Liver (tissue), 9 donors: ENCODE results near the gene PAIP2B. TPM values are rescaled to one million over a fixed set of nuclear protein-coding genes. Genes with fewer than 3 reads are reported as not detected.

Source experiments
- DNase-seq: peaks from one replicate; pipeline ENCODE4 v3.0.0-alpha.2; 2017; ENCODE audit warnings: low spot score
- H3K27ac ChIP-seq, 2 donors: one replicate each; pipeline ENCODE4 v1.7.0; 2013; ENCODE audit warnings: inconsistent platforms in 2 of 2, low read length in 2 of 2, control low read depth in 1 of 2, low read depth in 1 of 2, mild to moderate bottlenecking in 1 of 2
- H3K27me3 ChIP-seq, 4 donors: one replicate each; pipeline versions ENCODE4 v1.6.1 to v1.7.0; 2013; ENCODE audit warnings: low read length in 3 of 4, inconsistent platforms in 1 of 4, mild to moderate bottlenecking in 1 of 4, moderate library complexity in 1 of 4; ENCODE audit not compliant: control insufficient read depth in 4 of 4, insufficient read depth in 4 of 4
- H3K36me3 ChIP-seq, 4 donors: one replicate each; pipeline versions ENCODE4 v1.6.1 to v1.7.0; 2013; ENCODE audit warnings: low read length in 3 of 4, mild to moderate bottlenecking in 3 of 4, low read depth in 1 of 4, moderate library complexity in 1 of 4; ENCODE audit not compliant: control insufficient read depth in 4 of 4, insufficient read depth in 3 of 4
- H3K4me1 ChIP-seq, 4 donors: one replicate each; pipeline versions ENCODE4 v1.6.1 to v1.7.0; 2013; ENCODE audit warnings: low read length in 3 of 4, mild to moderate bottlenecking in 3 of 4, moderate library complexity in 1 of 4; ENCODE audit not compliant: control insufficient read depth in 4 of 4, insufficient read depth in 4 of 4
- H3K4me3 ChIP-seq, 3 donors: one replicate each; pipeline versions ENCODE4 v1.6.1 to v1.7.0; 2013; ENCODE audit warnings: low read length in 3 of 3, control low read depth in 1 of 3, low read depth in 1 of 3, mild to moderate bottlenecking in 1 of 3
- H3K9ac ChIP-seq, 2 donors: one replicate each; pipeline ENCODE4 v1.7.0; 2013; ENCODE audit warnings: low read length in 2 of 2, mild to moderate bottlenecking in 2 of 2, moderate library complexity in 2 of 2, control low read depth in 1 of 2, low read depth in 1 of 2
- H3K9me3 ChIP-seq, 4 donors: one replicate each; pipeline versions ENCODE4 v1.6.1 to v1.7.0; 2013; ENCODE audit warnings: low read length in 3 of 4; ENCODE audit not compliant: control insufficient read depth in 4 of 4
- EGR1 ChIP-seq, 2 donors: IDR thresholded peaks; 2 replicates each; pipeline ENCODE4 v1.6.1; 2016 to 2018; ENCODE audit warnings: antibody characterized with exemption in 2 of 2, low read depth in 2 of 2
- FOXA1 ChIP-seq: IDR thresholded peaks from 2 replicates; pipeline ENCODE4 v1.6.1; 2016; ENCODE audit warnings: antibody characterized with exemption
- FOXA2 ChIP-seq: IDR thresholded peaks from 2 replicates; pipeline ENCODE4 v1.6.1; 2016; ENCODE audit warnings: antibody characterized with exemption
- GABPA ChIP-seq, 2 donors: IDR thresholded peaks in 1 of 2; conservative IDR thresholded peaks in 1 of 2; 2 replicates each; pipeline ENCODE4 v1.6.1; 2016; ENCODE audit warnings: antibody characterized with exemption in 2 of 2, mild to moderate bottlenecking in 1 of 2, moderate library complexity in 1 of 2
- HNF4A ChIP-seq, 2 donors: conservative IDR thresholded peaks; 2 replicates each; pipeline ENCODE4 v1.6.1; 2016; ENCODE audit warnings: antibody characterized with exemption in 2 of 2, mild to moderate bottlenecking in 2 of 2
- HNF4G ChIP-seq: IDR thresholded peaks from 2 replicates; pipeline ENCODE4 v1.6.1; 2016; ENCODE audit warnings: antibody characterized with exemption
- JUND ChIP-seq, 2 donors: IDR thresholded peaks; 2 replicates each; pipeline ENCODE4 v1.6.1; 2016; ENCODE audit warnings: antibody characterized with exemption in 2 of 2
- NR2F2 ChIP-seq: IDR thresholded peaks from 2 replicates; pipeline ENCODE4 v1.6.1; 2016; ENCODE audit warnings: antibody characterized with exemption
- RAD21 ChIP-seq, 2 donors: IDR thresholded peaks; 2 replicates each; pipeline ENCODE4 v1.6.1; 2016; ENCODE audit warnings: antibody characterized with exemption in 2 of 2, mild to moderate bottlenecking in 2 of 2
- RXRA ChIP-seq, 2 donors: IDR thresholded peaks; 2 replicates each; pipeline ENCODE4 v1.6.1; 2017 to 2018; ENCODE audit warnings: antibody characterized with exemption in 2 of 2, mild to moderate bottlenecking in 1 of 2
- SP1 ChIP-seq: IDR thresholded peaks from 2 replicates; pipeline ENCODE4 v1.6.1; 2018; ENCODE audit warnings: antibody characterized with exemption, mild to moderate bottlenecking
- TAF1 ChIP-seq: conservative IDR thresholded peaks from 2 replicates; pipeline ENCODE4 v1.6.1; 2016; ENCODE audit warnings: antibody characterized with exemption, mild to moderate bottlenecking
- YY1 ChIP-seq: IDR thresholded peaks from 2 replicates; pipeline ENCODE4 v1.6.1; 2016; ENCODE audit warnings: antibody characterized with exemption, mild to moderate bottlenecking
- WGBS: extraction: QIAGEN DNeasy Blood & Tissue Kit; methylation state at CpG from one replicate; pipeline ENCODE4 v1.1.7; 2013; 5-methylcytosine and 5-hydroxymethylcytosine counted together
- polyA plus RNA-seq, 2 donors: library from polyadenylated mRNA; stranded (reverse) in 1 of 2; unstranded in 1 of 2; fragments of 200-250 nt in 1 of 2; fragments of >200 nt in 1 of 2; fragmentation: Nextera tagmentation in 1 of 2; extraction: Ambion mirVana in 1 of 2; gene quantifications; one replicate each; pipeline versions ENCODE4 v1.2.1 to v1.2.3, GENCODE V29; 2013 to 2015
- total RNA-seq, 2 donors: library from RNA; depleted of rRNA; stranded (reverse); fragments of >200 nt; gene quantifications; one replicate each; pipeline ENCODE4 v1.2.3, GENCODE V29; 2014
- TF ChIP-seq, protein P1 (sequence below): IDR thresholded peaks from 2 replicates; pipeline ENCODE4 v1.6.1; 2016; ENCODE audit warnings: antibody characterized with exemption, mild to moderate bottlenecking
- TF ChIP-seq, protein P2 (sequence below): IDR thresholded peaks from 2 replicates; pipeline ENCODE4 v1.6.1; 2016; ENCODE audit warnings: antibody characterized with exemption
- TF ChIP-seq, protein P3 (sequence below): fragments of 150-350 bp; IDR thresholded peaks from 2 replicates; pipeline ENCODE4 v1.5.1; 2017; ENCODE audit warnings: improper control_type of control experiment, low read depth, low read length; ENCODE audit not compliant: missing input control
- TF ChIP-seq, protein P4 (sequence below): IDR thresholded peaks from 2 replicates; pipeline ENCODE4 v1.6.1; 2016; ENCODE audit warnings: antibody characterized with exemption
- TF ChIP-seq, protein P5 (sequence below): IDR thresholded peaks from 2 replicates; pipeline ENCODE4 v1.6.1; 2016; ENCODE audit warnings: antibody characterized with exemption
- donor health status: healthy.
- donor health status: healthy.
- donor health status: healthy.
- donor health status: healthy.
- donor health status: healthy.

Gene PAIP2B
- total and polyA plus RNA-seq, 4 donors, result 4.8 to 28.6 (median 10.6) TPM

DNA sequence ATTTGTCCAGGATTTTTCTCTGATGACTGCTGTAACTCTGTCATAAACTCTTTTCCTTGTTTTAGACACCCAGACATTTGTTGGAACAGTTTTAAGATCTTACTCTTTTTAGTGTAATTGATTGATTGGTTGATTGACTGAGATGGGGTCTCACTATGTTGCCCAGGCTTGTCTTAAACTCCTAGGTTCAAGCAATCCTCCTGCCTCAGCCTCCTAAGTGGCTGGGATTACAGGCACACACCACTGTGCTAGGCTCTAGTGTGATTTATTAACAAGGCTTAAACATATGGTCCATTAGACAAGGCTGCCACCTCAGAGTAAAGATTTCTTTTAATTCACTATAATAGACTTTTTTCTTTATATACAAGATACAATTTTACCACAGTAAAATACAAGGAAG is 2.0 kb downstream of the PAIP2B start (continued):
- TF ChIP-seq, protein P1, sequence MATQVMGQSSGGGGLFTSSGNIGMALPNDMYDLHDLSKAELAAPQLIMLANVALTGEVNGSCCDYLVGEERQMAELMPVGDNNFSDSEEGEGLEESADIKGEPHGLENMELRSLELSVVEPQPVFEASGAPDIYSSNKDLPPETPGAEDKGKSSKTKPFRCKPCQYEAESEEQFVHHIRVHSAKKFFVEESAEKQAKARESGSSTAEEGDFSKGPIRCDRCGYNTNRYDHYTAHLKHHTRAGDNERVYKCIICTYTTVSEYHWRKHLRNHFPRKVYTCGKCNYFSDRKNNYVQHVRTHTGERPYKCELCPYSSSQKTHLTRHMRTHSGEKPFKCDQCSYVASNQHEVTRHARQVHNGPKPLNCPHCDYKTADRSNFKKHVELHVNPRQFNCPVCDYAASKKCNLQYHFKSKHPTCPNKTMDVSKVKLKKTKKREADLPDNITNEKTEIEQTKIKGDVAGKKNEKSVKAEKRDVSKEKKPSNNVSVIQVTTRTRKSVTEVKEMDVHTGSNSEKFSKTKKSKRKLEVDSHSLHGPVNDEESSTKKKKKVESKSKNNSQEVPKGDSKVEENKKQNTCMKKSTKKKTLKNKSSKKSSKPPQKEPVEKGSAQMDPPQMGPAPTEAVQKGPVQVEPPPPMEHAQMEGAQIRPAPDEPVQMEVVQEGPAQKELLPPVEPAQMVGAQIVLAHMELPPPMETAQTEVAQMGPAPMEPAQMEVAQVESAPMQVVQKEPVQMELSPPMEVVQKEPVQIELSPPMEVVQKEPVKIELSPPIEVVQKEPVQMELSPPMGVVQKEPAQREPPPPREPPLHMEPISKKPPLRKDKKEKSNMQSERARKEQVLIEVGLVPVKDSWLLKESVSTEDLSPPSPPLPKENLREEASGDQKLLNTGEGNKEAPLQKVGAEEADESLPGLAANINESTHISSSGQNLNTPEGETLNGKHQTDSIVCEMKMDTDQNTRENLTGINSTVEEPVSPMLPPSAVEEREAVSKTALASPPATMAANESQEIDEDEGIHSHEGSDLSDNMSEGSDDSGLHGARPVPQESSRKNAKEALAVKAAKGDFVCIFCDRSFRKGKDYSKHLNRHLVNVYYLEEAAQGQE, result no peak

DNA sequence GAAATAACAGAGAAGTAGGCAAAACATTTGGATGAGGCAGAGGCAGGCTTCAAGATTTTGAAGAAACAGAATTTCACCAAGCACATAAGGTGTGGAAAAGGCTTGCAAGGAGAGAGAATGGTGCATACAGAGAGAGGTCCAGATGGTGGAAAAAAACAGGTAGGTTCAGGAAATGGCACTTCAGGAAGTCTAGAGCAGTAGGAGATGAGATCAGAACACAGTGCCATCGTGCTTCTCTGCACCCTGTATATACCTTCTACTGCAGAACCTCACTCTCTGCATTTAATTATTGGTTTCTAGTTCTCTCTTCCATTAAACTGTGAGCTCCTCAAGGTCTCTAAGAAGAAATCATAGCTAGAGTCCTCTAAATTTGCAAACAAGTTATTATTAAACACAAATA is 2.4 kb downstream of the PAIP2B start:
- H3K4me1 ChIP-seq, result peaks cover 0 to 27% (median 16%) of the 10 kb centered on the region in 4 donors
- H3K9ac ChIP-seq, result no peak overlapping the region
- H3K27me3 ChIP-seq, result no peaks in the 10 kb centered on the region
- DNase-seq, result no peak
- H3K36me3 ChIP-seq, result peaks cover 0 to 2% (median 0%) of the 10 kb centered on the region in 4 donors
- H3K9me3 ChIP-seq, result no peaks in the 10 kb centered on the region
- TF ChIP-seq EGR1 (IDR thresholded peaks at IDR 0.05; ENCODE audit: low read depth in 2 of 2) (no peak), NR2F2 (no peak), GABPA (IDR thresholded peaks at IDR 0.05 in 1 of 2, conservative IDR thresholded peaks at IDR 0.05 in 1 of 2) (no peak), TAF1 (no peak), YY1 (no peak), FOXA2 (no peak), HNF4G (no peak)
- TF ChIP-seq, protein P2, sequence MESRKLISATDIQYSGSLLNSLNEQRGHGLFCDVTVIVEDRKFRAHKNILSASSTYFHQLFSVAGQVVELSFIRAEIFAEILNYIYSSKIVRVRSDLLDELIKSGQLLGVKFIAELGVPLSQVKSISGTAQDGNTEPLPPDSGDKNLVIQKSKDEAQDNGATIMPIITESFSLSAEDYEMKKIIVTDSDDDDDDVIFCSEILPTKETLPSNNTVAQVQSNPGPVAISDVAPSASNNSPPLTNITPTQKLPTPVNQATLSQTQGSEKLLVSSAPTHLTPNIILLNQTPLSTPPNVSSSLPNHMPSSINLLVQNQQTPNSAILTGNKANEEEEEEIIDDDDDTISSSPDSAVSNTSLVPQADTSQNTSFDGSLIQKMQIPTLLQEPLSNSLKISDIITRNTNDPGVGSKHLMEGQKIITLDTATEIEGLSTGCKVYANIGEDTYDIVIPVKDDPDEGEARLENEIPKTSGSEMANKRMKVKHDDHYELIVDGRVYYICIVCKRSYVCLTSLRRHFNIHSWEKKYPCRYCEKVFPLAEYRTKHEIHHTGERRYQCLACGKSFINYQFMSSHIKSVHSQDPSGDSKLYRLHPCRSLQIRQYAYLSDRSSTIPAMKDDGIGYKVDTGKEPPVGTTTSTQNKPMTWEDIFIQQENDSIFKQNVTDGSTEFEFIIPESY, result no peak
- TF ChIP-seq, protein P3, sequence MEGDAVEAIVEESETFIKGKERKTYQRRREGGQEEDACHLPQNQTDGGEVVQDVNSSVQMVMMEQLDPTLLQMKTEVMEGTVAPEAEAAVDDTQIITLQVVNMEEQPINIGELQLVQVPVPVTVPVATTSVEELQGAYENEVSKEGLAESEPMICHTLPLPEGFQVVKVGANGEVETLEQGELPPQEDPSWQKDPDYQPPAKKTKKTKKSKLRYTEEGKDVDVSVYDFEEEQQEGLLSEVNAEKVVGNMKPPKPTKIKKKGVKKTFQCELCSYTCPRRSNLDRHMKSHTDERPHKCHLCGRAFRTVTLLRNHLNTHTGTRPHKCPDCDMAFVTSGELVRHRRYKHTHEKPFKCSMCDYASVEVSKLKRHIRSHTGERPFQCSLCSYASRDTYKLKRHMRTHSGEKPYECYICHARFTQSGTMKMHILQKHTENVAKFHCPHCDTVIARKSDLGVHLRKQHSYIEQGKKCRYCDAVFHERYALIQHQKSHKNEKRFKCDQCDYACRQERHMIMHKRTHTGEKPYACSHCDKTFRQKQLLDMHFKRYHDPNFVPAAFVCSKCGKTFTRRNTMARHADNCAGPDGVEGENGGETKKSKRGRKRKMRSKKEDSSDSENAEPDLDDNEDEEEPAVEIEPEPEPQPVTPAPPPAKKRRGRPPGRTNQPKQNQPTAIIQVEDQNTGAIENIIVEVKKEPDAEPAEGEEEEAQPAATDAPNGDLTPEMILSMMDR, result no peak
- 90% methylated on average over 1 of the region's 1 CpG for WGBS
- H3K4me3 ChIP-seq, result no peak overlapping the region
- H3K27ac ChIP-seq, result no peak overlapping the region

DNA sequence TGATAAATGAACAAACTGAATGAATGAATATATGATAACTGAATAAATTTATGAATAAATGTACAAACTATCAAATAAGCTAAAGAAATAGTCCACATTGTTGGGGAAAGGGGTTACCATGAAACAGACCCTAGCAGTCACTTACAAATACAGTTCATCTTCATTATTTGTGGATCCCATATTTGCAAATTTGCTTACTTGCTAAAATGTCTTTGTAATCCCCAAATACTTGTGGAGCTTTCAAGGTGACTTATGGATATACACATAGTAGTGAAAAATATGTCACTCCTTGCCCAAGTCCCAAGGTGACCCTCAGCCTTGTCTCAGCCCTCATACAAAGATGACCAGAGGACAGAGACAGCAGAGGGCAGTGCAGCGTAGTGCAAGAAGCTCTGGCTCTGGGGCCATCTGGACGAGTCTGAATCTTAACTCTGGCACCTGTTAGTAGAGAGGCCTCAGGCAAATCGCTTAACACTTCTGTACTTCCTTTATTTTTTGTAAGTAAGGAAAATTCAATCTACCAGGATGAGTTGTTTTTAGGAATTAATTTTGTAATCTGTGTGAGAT is 3.1 kb downstream of the PAIP2B start:
- H3K36me3 ChIP-seq, result peaks cover 0 to 2% (median 0%) of the 10 kb centered on the region in 4 donors
- H3K4me1 ChIP-seq, result peaks cover 0 to 27% (median 16%) of the 10 kb centered on the region in 4 donors
- peak; percentile 46 for DNase-seq
- TF ChIP-seq SP1 (no peak), HNF4G (no peak), TAF1 (no peak), JUND (IDR thresholded peaks at IDR 0.05) (peak in 1 of 2 donors; percentile 15), EGR1 (IDR thresholded peaks at IDR 0.05; ENCODE audit: low read depth in 2 of 2) (no peak), FOXA2 (no peak), RXRA (IDR thresholded peaks at IDR 0.05) (peak in 1 of 2 donors; percentile 58), FOXA1 (no peak), HNF4A (conservative IDR thresholded peaks at IDR 0.05) (peak; percentile 8 to 67), RAD21 (IDR thresholded peaks at IDR 0.05) (peak; percentile 85)
- TF ChIP-seq, protein P4, sequence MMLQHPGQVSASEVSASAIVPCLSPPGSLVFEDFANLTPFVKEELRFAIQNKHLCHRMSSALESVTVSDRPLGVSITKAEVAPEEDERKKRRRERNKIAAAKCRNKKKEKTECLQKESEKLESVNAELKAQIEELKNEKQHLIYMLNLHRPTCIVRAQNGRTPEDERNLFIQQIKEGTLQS, result no peak
- TF ChIP-seq, protein P3, result peak; percentile 46
- TF ChIP-seq, protein P5, sequence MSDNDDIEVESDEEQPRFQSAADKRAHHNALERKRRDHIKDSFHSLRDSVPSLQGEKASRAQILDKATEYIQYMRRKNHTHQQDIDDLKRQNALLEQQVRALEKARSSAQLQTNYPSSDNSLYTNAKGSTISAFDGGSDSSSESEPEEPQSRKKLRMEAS, result no peak
- TF ChIP-seq, protein P2, result no peak
- no peak overlapping the region for H3K4me3 ChIP-seq
- H3K27me3 ChIP-seq, result no peaks in the 10 kb centered on the region
- H3K9ac ChIP-seq, result no peak overlapping the region
- WGBS, result 14% methylated on average over 3 of the region's 3 CpGs
- H3K9me3 ChIP-seq, result no peaks in the 10 kb centered on the region
- no peak overlapping the region for H3K27ac ChIP-seq
